RPMI7951 (cell line): ENCODE data around the gene CDH23. TPM values are rescaled to one million over a fixed set of nuclear protein-coding genes. Genes with fewer than 3 reads are reported as not detected.
"Not testable (repeated sequence)": the region's sequence is repeated elsewhere in the genome, so short reads cannot be mapped to it uniquely, and the experiment has no call there.

Experiments
- DNase-seq: peaks from one replicate; pipeline ENCODE4 v3.0.0-alpha.2; 2012; ENCODE audit warnings: low read depth
- total RNA-seq: library from RNA; depleted of rRNA; stranded (reverse); fragments of >200 nt; shearing (Covaris generic); gene quantifications from 2 replicates; pipeline ENCODE4 v1.2.3, GENCODE V29; 2014; rRNA removed

Gene CDH23
- not detected in 2 replicates for total RNA-seq

- no peak for DNase-seq
Observed at GRCh38 chr10:71396711-71397295, at the start of gene CDH23. TSS of gene CDH23 (plus strand) at chr10:71396920. CDS start at chr10:71439832, 42,912 bp downstream.

GRCh38 chr10:71347587-71348395 is 48.9 kb upstream of the CDH23 start:
- no peak for DNase-seq

DNA sequence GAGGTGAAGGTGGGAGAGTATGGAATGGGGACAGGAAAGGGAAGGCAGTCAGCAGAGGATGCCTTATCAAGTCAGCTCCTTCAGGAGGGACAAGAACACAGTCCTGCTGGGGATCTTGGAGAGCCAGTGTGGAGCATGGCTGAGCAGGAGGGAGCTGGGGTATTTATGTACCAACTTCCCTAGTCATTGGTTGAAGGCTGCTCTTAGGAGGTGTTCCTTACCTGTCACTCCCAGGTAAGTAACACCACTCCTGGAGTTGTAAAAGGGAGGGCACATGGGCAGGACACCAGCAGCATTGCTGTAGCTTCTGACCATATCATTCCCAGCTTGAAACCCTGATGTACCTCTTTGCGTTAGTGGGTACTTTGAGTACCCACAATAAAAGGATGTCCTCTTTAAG is 47.9 kb upstream of the CDH23 start:
- no peak for DNase-seq

GRCh38 chr10:71349406-71349805 is 47.3 kb upstream of the CDH23 start:
- peak; percentile 7 for DNase-seq

DNA sequence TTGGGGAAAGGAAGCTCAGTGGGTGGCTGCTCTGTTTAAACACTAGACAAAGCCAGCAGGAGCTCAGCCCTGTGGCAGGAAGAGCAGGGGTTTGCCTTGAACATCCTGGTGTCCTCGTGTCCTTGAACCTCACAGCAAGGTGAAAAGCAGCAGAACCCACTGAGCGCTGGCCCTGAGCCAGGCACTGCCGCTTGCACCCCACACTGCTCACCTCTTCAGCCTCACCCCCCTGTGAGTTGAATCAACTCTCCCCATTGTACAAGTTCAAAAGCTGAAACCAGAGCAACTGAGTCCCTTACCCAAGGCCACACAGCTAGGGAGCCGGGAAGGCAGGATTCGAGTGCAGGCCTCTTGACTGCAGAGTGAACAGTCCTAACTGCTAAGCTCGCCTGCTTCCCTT is 45.6 kb upstream of the CDH23 start:
- no peak for DNase-seq

DNA sequence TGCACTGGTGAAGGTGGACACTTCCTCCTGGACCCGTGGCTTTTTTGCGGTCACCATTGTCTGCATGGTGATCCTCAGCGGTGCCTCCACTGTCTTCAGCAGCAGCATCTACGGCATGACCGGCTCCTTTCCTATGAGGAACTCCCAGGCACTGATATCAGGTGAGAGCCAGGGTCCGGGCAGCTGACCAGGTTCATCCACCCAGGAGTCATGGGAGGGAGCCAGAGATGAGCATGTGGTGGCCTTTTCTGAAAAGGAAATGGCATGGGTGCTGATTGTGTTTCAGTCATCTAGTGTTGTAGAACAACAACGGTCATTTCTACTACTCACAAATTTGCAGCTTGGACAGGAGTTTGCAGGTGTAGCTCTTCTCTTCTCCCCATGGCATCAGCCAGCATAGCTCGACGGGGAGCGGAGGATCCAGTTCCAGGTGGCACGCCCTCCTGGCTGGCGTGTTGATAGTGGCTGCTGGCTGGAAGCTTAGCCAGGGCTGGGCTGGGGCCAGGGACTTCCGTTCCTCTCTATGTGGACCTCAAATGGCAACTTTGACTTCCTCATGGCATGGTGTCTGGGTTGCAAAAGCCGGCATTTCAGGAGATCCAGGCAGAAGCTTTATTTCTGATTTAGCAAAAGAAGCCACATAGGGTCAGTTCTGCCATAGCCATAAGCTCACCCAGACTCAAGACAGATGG is 44.9 kb upstream of the CDH23 start:
- no peak for DNase-seq

GRCh38 chr10:71353639-71354038 is 43.1 kb upstream of the CDH23 start:
- no peak for DNase-seq

DNA sequence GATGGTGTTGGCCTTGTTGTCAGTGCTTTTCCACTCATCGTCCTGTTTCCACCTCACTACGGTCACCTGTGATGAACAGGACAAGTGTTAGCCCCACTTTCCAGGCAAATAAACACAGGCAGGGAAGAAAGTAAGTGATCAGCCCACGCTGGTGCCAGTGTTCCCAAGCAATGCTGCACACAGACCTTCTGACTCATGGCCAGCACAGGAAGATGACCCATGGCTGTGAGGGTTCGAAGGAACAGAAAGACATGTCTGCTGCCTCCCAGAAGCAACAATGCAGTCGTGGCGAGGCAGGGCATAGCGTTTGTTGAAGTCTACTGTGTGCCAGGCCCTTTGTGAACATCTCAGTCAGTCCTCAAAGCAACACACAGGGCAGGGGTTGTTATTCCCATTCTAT is 41.9 kb upstream of the CDH23 start:
- DNase-seq: no peak

GRCh38 chr10:71355886-71356285 is 40.8 kb upstream of the CDH23 start:
- DNase-seq: no peak

- DNase-seq: peak; percentile 2
Observed at GRCh38 chr10:71357792-71358265, 38.9 kb upstream of the CDH23 start.

DNA sequence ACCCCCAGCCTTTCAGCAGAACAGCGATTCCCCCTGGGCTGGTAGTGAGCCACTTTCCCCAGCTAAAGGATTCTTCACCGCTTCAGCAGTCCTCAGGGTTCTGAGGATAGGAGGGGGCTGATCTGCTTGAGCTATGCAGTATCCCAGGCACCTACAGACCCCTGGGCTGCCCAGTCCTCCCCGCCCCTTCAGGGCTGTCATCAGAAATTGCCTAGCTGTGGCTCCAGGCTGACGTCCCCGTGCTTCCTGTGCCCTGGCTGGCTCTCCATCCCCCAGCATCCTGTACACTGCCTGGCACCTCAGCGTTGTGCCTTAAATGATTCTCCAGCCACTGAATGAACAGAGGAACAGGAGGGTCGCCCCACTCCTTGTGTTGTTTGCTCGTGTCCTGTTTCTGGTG is 38.4 kb upstream of the CDH23 start:
- no peak for DNase-seq

DNA sequence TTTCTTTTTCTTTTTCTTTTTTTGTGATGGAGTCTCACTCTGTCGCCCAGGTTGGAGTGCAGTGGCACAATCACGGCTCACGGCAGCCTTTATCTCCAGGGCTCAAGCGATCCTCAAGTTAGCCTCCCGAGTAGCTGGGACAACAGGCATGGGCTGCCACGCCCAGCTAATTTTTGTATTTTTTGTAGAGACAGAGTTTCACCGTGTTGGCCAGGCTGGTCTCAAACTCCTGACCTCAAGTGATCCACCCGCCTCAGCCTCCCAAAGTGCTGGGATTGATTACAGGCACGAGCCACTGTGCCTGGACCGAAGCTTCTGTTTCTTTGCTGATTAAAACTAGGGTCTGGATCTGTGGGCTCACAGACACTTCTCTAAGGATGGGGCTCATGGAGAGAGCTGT is 37.8 kb upstream of the CDH23 start:
- DNase-seq: not testable (repeated sequence)

GRCh38 chr10:71359364-71360046 is 37.2 kb upstream of the CDH23 start:
- DNase-seq: no peak

GRCh38 chr10:71360735-71361134 is 36.0 kb upstream of the CDH23 start:
- DNase-seq: no peak

DNA sequence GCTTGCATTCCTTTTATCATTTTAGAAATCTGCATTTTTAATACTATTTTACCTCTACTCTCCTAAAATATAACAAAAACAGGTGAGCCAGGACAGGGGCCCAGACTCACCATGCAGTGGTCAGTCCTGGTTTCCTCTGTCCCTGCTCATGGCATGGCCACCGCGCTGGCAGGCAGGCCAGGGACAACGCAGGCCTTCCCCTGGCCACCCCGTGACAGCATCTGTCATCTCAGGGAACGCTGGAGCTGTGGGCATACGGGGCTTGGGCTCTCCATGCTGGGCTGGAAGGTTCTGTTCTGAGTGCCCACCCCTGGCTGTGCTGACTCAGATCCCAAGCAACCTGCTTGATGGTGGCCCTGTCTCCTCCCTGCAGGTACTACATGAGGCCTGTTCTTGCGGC is 35.1 kb upstream of the CDH23 start:
- no peak for DNase-seq

- no peak for DNase-seq
Observed at GRCh38 chr10:71362141-71362540, 34.6 kb upstream of the CDH23 start.

DNA sequence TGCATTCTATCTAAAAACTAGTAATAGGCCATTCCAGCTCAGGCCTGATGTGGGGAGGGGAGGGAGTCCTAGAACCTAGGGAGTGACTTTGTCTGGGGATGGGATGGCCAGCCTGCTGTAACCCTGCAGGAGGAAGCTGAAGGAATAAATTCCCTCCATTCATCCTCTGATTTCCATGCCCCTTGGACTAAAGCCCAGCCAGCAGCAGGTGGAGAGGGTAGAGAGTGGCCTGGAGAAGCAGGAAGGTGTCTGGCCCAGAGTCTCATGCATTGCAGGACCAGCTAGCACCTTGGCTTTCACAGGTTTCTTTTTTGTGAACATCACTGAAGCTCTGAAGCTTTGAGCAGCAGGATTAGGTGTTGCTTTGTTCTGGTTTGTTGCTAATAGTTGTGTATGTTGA is 32.8 kb upstream of the CDH23 start:
- DNase-seq: no peak

DNA sequence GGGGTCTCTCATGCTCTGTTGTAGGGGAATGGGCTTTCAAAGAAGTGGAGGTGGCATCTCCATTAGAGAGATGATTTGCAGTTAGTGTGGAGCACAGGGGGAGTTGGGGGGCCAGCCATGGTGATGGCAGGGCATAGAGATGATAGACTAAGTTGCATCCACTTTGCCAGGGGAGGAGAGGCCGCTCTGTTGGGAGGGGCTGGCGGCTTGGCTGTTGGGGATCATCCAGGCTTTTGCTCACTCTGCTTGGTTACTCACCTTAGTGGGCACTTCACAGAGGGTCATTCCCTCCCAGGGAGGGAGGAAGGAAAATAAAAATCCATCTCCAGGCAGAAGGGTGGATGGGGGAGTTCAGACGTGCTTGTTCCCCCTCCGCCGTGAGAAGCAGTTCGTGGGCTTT is 31.4 kb upstream of the CDH23 start:
- DNase-seq: no peak

DNA sequence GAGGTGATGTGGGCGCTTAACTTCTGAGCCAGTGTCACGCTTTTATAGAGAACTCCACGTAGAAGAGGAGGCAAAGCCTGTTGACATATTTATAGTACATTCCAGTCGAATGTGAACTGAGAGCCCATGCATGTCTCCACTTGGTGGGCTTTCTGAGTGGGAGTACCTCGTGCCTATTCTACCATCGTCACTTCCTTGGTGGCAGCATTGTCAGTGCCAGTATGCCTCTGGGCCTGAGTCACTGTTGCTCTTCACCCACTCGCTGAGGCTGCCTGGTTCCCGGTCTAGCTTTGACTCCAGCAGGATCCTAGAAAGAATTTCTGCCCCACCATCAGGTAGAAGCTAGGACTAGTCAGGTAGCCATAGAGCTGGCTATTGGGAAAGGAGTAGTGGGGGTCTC is 30.0 kb upstream of the CDH23 start:
- DNase-seq: no peak

DNA sequence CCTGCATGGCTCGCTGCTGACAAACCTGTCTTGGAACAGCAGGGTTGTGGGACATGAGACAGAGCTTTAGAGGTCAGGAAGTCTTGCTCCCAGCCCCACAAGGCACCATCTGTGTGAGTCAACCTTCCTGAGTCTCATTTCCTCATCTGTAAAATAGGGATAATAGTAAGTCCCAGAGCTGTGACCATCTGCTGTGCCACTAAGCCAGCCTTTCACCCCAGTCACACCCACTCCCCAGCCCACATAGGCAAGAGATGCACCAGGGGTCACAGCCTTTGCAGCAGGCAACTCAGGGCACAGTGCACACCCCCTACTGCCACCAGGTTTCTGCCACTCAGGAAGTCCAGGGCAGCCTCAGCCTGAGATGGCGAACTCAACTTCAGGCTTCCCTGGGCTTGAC is 29.4 kb upstream of the CDH23 start:
- no peak for DNase-seq

DNA sequence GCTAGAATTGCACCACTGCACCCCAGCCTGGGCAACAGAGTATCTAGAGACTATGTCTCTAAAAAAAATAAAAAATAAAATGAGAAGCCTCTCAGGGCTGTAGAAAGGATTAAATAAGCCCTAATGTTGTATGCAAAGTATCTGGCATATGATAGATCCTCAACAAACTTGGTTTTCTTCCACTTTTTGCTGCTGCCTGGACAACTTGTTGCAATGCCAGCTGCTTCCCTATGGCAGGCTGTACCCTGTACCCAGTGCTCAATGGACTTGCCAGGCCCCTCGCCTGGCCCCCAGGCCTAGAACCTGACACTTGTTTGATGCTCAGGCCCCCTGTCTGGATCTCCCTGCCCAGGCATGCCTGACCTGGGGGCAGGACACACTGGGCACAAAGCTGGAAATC is 28.5 kb upstream of the CDH23 start:
- no peak for DNase-seq

DNA sequence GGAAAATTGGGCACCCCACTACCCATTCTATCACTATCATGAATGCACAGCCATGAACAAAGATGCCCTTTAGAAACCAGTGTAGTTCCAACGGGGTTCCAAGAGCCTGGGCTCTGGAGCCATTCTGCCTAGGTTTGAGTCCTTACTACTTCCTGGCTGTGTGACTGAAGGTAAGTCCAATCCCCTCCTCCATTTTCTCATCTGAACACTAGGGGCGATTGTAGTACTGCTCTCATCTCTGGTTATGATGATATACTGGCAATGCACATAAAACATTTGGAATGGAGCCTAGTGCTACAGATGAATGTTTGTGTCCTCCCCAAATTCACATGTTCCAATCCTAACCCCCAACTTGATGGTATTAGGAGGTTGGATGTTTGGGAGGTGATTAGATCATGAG is 28.1 kb upstream of the CDH23 start:
- DNase-seq: no peak
